RWPE2 (cell line): Measurements from ENCODE around the gene CNNM2.

Source experiments
- ATAC-seq: fragments of 200-7000 bp; cut with Tn5 transposase; 3 replicates; pipeline ENCODE4 v1.9.1; 2021; ENCODE audit warnings: low read depth
- DNase-seq: peaks from one replicate; pipeline ENCODE4 v3.0.0-alpha.2; 2020; ENCODE audit warnings: low spot score
- H3K27ac ChIP-seq: fragments of 450-650 bp; 2 replicates; pipeline ENCODE4 v1.5.1; 2017; ENCODE audit warnings: mild to moderate bottlenecking; ENCODE audit not compliant: poor library complexity, severe bottlenecking
- H3K27me3 ChIP-seq: fragments of 250-450 bp; sonication (Bioruptor Pico); 2 replicates; pipeline ENCODE4 v1.5.1; 2021; ENCODE audit warnings: mild to moderate bottlenecking, moderate library complexity; ENCODE audit not compliant: insufficient read depth, poor library complexity, severe bottlenecking
- H3K36me3 ChIP-seq: fragments of 250-450 bp; sonication (Bioruptor Pico); 2 replicates; pipeline ENCODE4 v1.5.1; 2020; ENCODE audit warnings: low read depth, mild to moderate bottlenecking, moderate library complexity
- H3K4me1 ChIP-seq: fragments of 250-450 bp; sonication (Bioruptor Pico); 2 replicates; pipeline ENCODE4 v1.5.1; 2021; ENCODE audit warnings: mild to moderate bottlenecking, moderate library complexity; ENCODE audit not compliant: insufficient read depth, poor library complexity, severe bottlenecking
- H3K4me3 ChIP-seq: fragments of 250-450 bp; sonication (Bioruptor Pico); 2 replicates; pipeline ENCODE4 v1.5.1; 2021; ENCODE audit warnings: mild to moderate bottlenecking, moderate library complexity; ENCODE audit not compliant: severe bottlenecking
- H3K9me3 ChIP-seq: fragments of 250-450 bp; sonication (Bioruptor Pico); 2 replicates; pipeline ENCODE4 v1.5.1; 2021; ENCODE audit warnings: mild to moderate bottlenecking, moderate library complexity; ENCODE audit not compliant: severe bottlenecking
- TF ChIP-seq, protein P1 (sequence below): fragments of 450-650 bp; IDR thresholded peaks from one replicate; pipeline ENCODE4 v1.5.1; 2017; ENCODE audit warnings: mild to moderate bottlenecking, moderate library complexity; ENCODE audit not compliant: poor library complexity, severe bottlenecking

The CNNM2 gene

DNA sequence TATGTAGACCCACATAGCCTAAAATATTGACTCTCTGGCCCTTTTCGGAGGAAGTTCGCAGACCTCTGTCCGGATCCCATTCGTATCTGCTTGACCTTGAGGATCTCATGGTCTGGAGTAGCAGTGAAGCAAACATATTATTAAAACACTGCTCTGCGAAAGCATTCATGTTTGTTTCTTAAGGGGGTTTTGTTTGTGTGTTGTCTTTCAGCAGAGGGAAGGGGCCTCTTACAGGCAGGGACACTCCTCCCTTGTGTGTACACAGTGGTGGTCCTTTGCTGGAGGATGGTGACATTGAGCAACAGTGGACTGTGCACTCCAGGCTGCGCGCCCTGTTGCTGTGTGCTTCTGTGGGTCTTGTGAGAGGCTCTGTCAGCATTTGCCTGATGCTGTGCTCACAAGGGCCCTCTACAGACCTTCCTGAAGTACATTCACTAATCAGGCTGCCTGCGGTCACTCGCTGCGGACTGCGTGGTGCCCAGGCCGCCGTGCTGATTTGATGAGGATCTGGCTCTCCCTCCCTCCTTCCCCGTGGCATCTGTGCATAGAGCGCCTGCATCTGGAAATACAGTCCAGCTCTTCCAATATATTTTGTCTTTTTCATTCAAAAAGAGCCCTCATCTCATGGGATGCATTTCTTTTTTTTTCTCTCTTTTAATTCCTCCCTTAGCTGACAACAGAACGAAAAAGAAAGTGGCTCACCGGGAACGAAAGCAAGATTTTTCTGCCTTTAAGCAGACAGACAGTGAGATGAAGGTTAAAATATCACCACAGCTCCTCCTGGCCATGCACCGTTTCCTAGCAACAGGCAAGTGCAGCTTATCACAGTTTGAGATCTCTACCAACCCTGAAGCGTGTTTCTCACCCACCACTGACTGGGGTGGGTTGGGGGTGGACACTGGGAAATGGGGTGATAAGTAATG is 135.8 kb downstream of the CNNM2 start:
- TF ChIP-seq, protein P1, sequence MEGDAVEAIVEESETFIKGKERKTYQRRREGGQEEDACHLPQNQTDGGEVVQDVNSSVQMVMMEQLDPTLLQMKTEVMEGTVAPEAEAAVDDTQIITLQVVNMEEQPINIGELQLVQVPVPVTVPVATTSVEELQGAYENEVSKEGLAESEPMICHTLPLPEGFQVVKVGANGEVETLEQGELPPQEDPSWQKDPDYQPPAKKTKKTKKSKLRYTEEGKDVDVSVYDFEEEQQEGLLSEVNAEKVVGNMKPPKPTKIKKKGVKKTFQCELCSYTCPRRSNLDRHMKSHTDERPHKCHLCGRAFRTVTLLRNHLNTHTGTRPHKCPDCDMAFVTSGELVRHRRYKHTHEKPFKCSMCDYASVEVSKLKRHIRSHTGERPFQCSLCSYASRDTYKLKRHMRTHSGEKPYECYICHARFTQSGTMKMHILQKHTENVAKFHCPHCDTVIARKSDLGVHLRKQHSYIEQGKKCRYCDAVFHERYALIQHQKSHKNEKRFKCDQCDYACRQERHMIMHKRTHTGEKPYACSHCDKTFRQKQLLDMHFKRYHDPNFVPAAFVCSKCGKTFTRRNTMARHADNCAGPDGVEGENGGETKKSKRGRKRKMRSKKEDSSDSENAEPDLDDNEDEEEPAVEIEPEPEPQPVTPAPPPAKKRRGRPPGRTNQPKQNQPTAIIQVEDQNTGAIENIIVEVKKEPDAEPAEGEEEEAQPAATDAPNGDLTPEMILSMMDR = peak; percentile 23
- no peaks in the 10 kb centered on the region for H3K27me3 ChIP-seq
- H3K4me3 ChIP-seq = no peak overlapping the region
- DNase-seq = no peak
- H3K4me1 ChIP-seq = no peaks in the 10 kb centered on the region
- H3K9me3 ChIP-seq = no peaks in the 10 kb centered on the region
- peak; percentile 67 for ATAC-seq
- no peak overlapping the region for H3K27ac ChIP-seq
- H3K36me3 ChIP-seq = no peaks in the 10 kb centered on the region

DNA sequence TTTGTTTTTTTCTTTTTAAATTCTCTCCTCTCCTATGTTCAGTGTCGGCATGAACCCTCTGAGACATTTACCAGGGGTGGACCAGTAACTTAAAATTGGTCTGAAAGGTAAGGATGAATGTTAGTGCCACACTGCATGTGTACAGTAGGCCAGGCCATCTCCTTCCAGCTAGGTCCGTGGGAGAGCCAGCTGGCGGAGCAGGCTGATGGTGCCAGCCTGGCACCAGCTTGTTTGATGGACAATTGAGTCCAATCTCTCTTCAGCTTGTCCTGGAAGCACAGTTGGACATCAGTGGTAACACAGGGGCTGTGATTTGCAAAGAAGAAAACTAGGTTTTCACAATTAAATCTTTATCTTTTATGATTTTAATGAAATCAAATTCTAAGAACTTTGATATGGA is 136.5 kb downstream of the CNNM2 start:
- ATAC-seq = no peak
- Histone ChIP-seq H3K9me3 (no peaks in the 10 kb centered on the region), H3K4me3 (no peak overlapping the region), H3K36me3 (no peaks in the 10 kb centered on the region), H3K4me1 (no peaks in the 10 kb centered on the region), H3K27me3 (no peaks in the 10 kb centered on the region), H3K27ac (no peak overlapping the region)
- TF ChIP-seq, protein P1 = no peak
- no peak for DNase-seq

DNA sequence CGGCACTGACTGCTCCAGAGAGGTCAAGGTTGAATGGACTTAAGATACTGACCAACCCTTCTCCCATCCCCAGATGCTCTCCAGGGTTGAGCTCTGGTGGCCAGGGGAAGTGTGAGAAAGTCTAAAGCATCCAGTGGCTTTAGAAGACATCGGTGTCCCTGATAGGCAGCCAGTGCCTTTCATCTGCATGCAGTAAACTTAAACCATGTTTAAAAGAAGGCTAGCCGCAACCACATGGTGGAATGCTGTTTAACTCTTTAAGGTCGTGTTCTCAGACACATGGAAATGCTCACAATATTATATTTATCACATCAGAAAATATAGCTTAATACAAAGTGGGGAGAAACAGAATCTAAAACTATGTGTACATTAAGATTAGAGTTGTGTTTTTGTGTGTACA is 137.0 kb downstream of the CNNM2 start:
- ATAC-seq (no peak), DNase-seq (no peak)
- no peak overlapping the region for H3K4me3 ChIP-seq
- TF ChIP-seq, protein P1 = no peak
- H3K36me3 ChIP-seq = no peaks in the 10 kb centered on the region
- no peaks in the 10 kb centered on the region for H3K27me3 ChIP-seq
- no peaks in the 10 kb centered on the region for H3K4me1 ChIP-seq
- H3K27ac ChIP-seq = no peak overlapping the region
- no peaks in the 10 kb centered on the region for H3K9me3 ChIP-seq

DNA sequence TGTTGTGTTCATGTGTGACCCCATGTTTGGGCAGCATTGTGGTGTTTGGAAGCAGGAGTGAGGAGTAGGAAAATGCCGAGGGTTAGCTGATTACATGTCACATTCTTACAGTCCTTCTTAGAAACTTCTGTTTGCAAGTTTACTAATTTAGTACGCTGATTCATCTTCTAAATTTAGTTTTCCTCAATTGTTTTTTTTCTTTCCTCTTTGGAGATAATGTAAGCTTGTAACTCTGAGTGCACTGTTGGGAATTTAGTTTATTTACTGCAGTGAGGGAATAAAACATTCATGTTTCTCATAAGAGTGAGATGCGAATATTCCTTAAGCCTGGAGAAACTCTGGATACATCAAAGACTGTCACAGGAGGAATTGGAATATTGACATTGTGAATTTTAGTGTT is 139.9 kb downstream of the CNNM2 start:
- Histone ChIP-seq H3K4me1 (no peaks in the 10 kb centered on the region), H3K4me3 (no peak overlapping the region), H3K27ac (no peak overlapping the region), H3K27me3 (no peaks in the 10 kb centered on the region), H3K9me3 (no peaks in the 10 kb centered on the region), H3K36me3 (no peaks in the 10 kb centered on the region)
- ATAC-seq (no peak), DNase-seq (no peak)
- TF ChIP-seq, protein P1 = no peak

DNA sequence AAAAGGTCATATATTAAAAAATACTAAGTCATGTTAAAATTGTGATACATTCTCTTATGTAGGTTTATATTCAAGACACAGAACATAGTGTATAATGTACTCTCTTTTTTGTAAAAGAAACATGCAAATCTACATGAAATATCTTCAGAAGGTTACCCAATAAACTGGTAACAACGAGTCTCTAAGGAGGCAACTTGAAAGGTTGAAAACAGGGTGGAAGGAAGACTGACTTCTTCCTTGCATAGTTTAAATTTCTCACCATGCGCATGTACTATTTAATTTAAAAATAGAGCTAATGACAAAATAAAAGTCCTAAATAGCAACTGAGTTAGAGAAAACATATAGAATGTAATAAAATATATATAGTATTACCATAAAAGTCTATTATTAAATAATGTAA is 142.5 kb downstream of the CNNM2 start:
- no peak for DNase-seq
- Histone ChIP-seq H3K4me3 (no peak overlapping the region), H3K9me3 (no peaks in the 10 kb centered on the region), H3K4me1 (no peaks in the 10 kb centered on the region), H3K27ac (no peak overlapping the region), H3K27me3 (no peaks in the 10 kb centered on the region), H3K36me3 (no peaks in the 10 kb centered on the region)
- TF ChIP-seq, protein P1 = no peak
- ATAC-seq = no peak
